Measurements from ENCODE around the gene PLVAP. TPM values are rescaled to one million over a fixed set of nuclear protein-coding genes. Genes with fewer than 3 reads are reported as not detected.

Gene PLVAP
- total RNA-seq, 1 experiment from 2014 or later, result not detected

DNA sequence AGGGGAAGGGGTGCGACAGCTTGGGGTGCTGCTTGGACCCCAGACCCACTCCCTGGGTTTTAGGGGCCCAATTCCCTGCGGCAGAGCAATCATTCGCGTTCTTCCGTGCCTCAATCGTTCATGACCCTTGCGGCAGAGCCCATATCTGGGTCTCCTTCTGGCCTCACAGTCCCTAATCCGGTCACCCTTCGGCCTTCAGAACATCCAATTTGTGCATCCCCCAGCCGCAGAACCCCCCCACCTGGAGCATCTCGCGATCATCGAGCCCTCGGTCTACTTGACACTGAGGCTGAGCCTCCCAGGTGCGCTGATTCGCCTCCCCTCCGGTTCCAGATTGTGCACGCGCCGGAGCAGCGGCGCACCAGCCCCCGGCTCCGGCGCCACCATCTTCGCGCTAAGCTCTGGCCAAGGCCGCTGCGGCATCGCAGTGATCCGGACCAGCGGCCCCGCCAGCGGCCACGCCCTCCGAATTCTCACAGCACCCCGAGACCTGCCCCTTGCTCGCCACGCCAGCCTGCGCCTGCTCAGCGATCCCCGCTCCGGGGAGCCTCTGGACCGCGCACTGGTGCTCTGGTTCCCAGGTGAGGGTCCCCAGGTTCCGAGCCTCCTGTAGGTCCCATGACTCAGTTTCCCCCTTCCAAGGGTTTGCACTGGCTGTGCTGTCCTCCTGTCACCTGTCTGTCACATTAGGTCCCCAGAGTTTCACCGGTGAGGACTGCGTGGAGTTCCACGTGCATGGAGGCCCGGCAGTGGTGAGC, 39.3 kb downstream of the PLVAP start:
- peaks cover 8% of the 10 kb centered on the region; the same call in 1 of the 2 replicates for H3K36me3 ChIP-seq
- no peaks in the 10 kb centered on the region for H3K27me3 ChIP-seq
- DNase-seq, result no peak
- peaks cover 4% of the 10 kb centered on the region; the same call in 1 of the 2 replicates for H3K4me1 ChIP-seq
- no peak overlapping the region; the same call in 1 of the 2 replicates for H3K27ac ChIP-seq
- H3K9me3 ChIP-seq (replicated peaks), result no peaks in the 10 kb centered on the region
- peak overlapping the region; percentile 77 for H3K4me3 ChIP-seq

- H3K27ac ChIP-seq, result peak within 1 kb of the TSS; percentile 47
- peaks cover 8% of the 10 kb centered on the region; the same call in 1 of the 2 replicates for H3K36me3 ChIP-seq
- no peaks in the 10 kb centered on the region for H3K9me3 ChIP-seq (replicated peaks)
- no peaks in the 10 kb centered on the region for H3K27me3 ChIP-seq
- peak within 1 kb of the TSS; percentile 77 for H3K4me3 ChIP-seq
- H3K4me1 ChIP-seq, result peaks cover 4% of the 10 kb centered on the region; the same call in 1 of the 2 replicates
- DNase-seq, result peak; percentile 99
These were observed 40.1 kb downstream of the PLVAP start, which contains the start of gene GTPBP3 for GRCh38 chr19:17336872-17337674. TSS of gene GTPBP3 (plus strand) at chr19:17337553. CDS start at chr19:17337612, 59 bp downstream.

DNA sequence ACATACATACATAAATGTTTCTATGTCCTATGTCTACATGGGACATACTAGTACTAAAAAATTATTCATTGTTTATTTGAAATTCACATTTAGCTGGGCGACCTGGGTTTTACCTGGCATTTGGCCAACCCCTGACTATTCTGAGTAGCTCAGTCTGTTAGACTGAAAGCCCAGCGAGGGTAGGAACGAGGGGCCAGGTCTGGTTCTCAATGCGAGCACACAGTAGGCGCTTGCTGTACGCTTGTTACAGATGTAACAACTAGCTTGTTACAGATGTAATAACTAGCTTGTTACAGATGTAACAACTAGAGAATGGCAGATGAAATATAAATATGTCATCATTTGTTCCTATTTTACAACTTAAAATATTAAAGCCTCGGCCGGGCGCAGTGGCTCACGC, 41.6 kb downstream of the PLVAP start:
- DNase-seq, result no peak
- Histone ChIP-seq H3K27me3 (no peaks in the 10 kb centered on the region), H3K36me3 (no peaks in the 10 kb centered on the region), H3K9me3 (replicated peaks) (no peaks in the 10 kb centered on the region), H3K27ac (no peak overlapping the region), H3K4me3 (no peak overlapping the region), H3K4me1 (peaks cover 4% of the 10 kb centered on the region; the same call in 1 of the 2 replicates)

DNA sequence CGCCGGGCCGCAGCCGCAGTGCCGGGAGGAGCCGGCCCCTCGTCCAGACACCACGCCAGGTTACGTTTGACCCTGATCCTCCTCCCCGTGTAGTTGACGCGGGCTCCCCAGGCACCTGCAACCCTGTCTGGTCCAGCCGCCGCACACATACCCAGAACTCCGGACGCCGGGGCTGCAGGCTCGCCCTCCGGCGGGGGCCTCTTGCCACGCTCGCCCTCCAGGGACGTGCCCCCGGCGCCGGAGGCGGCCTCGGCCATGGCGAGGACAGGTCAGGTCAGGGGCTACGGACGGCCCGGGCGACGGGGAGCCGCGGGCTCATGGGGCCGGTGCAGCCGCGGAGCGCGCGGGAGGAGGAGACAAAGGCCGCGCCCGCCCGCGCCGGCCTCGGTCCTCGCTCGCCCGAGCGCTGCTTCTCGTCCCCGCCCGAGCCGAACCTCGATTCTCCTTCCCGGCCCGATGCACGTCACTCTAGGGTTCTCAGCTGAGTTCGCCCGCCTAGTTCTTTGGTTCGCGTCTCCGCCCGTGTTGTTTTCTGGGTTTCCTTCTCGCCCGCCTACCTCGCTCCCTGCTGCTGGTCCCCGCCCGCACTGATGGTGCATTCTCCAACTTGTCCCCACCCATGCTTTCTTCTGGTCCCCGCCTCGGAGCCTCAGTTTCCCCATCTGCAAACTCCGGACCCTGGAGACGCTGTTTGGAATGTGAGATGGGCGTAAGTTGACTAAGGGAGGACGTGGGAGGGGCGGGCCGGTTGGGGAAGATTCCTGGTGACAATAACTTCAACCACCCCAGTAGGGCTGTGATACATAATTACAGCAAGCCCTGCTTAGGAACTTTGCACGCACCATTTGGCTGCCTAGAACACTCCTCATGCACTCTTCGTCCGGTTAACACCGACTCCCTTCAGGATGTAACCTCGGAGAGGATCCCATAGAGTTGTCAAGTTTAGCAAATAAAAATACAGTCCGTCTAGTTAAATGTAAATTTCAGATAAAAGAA, 42.4 kb downstream of the PLVAP start, which contains the start of gene ANO8:
Gene ANO8 (minus strand): TSS at position 442 of the 996 bp plus-strand sequence. CDS start 185 bp downstream, at position 257.
- Histone ChIP-seq H3K9me3 (replicated peaks) (no peaks in the 10 kb centered on the region), H3K4me3 (peak within 1 kb of the TSS; percentile 70), H3K27ac (no peak within 1 kb of the TSS), H3K27me3 (no peaks in the 10 kb centered on the region), H3K4me1 (peaks cover 4% of the 10 kb centered on the region; the same call in 1 of the 2 replicates), H3K36me3 (no peaks in the 10 kb centered on the region)
- DNase-seq, result peak; percentile 99

DNA sequence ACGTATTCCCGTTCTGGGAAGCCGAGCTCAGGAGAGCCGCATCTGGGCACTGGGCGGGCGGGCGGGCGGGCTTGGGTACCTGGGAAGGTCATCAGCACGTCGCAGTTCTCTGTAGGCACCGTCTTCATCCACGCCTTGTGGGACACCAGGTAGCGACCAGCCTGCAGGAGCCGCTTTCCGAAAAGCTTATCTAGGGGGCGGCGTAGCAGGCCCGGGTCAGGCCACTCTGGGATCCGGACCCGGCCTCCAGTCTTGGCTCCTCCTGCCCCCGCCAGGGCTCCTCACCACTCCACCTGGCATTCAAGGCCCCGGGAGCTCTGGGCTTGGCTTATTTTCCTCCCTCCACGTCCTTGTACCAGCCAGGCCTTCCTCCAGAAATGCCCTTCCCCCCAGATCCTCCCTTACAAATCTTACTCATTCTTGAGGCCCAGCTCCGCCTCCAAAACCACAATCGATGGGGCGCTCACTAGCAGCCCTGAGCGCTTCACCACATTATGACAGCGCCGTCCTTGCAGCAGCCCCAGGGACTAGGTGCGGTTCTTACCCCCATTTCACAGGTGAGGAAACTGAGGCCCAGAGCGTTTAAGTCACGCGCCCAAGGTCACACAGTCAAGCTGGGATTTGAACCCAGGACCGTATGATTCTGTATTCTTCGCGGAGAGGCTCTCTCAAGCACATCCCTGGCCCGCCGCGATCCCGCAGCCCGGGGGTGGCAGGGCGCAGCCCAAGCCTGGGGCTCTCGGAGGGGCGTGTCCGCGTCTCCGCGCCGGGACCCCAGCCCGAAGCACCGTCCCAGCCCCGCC, 43.3 kb downstream of the PLVAP start:
- H3K27me3 ChIP-seq, result no peaks in the 10 kb centered on the region
- H3K4me3 ChIP-seq, result peak overlapping the region; percentile 70
- peaks cover 4% of the 10 kb centered on the region; the same call in 1 of the 2 replicates for H3K4me1 ChIP-seq
- no peak for DNase-seq
- H3K36me3 ChIP-seq, result no peaks in the 10 kb centered on the region
- no peak overlapping the region for H3K27ac ChIP-seq
- H3K9me3 ChIP-seq (replicated peaks), result no peaks in the 10 kb centered on the region

DNA sequence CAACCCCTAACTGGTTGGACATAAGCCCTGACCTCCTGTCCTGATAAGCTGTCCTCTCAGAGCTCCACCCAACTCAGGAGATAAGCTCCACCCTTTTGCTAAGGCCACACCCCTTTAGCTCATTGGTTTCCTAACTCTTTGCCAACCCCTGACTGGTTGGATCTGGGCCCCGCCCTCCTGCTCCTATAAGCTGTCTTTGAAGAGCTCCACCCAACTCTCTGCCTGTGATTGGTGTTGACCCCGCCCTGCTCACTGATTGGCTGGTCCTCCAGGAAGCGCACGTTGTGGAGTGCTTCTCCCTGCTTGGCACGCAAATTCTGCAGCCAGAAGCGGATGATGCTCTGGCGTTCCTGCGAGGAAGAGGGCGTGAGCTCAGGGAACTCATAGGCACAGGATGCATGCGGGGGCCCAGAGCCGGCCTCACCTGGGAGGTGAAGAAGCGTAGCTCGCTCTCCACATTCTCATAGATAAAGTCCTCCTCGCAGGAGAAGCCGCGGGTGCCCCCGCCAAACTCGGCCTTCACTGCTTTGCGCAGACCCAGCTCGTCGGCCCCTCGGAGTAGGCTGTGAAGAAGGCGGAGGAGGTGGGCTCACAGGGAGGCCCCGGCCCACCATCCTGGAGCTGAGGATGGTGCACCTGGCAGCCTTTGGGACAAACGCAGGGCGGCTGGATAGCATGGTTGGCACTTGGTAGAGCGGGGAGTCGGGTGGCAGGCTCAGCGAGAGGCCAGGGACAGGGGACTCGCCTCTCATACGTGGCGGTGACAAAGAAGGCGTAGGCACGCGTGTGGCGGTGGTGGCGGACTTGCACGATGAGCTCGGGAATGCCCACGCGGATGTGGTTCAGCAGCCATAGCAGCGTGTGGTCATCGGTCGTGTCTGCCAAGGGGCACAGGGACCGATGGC, 44.2 kb downstream of the PLVAP start:
- DNase-seq, result peak; percentile 75 to 83
- no peaks in the 10 kb centered on the region for H3K9me3 ChIP-seq (replicated peaks)
- no peak overlapping the region for H3K27ac ChIP-seq
- H3K4me3 ChIP-seq, result no peak overlapping the region
- H3K27me3 ChIP-seq, result no peaks in the 10 kb centered on the region
- H3K36me3 ChIP-seq, result no peaks in the 10 kb centered on the region
- H3K4me1 ChIP-seq, result peaks cover 2% of the 10 kb centered on the region; the same call in 1 of the 2 replicates

- Histone ChIP-seq H3K4me1 (peaks cover 2% of the 10 kb centered on the region; the same call in 1 of the 2 replicates), H3K4me3 (no peak overlapping the region), H3K9me3 (replicated peaks) (no peaks in the 10 kb centered on the region), H3K36me3 (no peaks in the 10 kb centered on the region), H3K27ac (no peak overlapping the region), H3K27me3 (no peaks in the 10 kb centered on the region)
- DNase-seq, result no peak
These were observed 44.8 kb downstream of the PLVAP start for GRCh38 chr19:17332360-17332676.

GRCh38 chr19:17331045-17331558, 46.0 kb downstream of the PLVAP start:
- Histone ChIP-seq H3K4me1 (peaks cover 2% of the 10 kb centered on the region; the same call in 1 of the 2 replicates), H3K36me3 (no peaks in the 10 kb centered on the region), H3K27ac (no peak overlapping the region), H3K4me3 (no peak overlapping the region), H3K27me3 (no peaks in the 10 kb centered on the region), H3K9me3 (replicated peaks) (no peaks in the 10 kb centered on the region)
- DNase-seq, result no peak

GRCh38 chr19:17330262-17331044, 46.7 kb downstream of the PLVAP start:
- H3K9me3 ChIP-seq (replicated peaks), result no peaks in the 10 kb centered on the region
- no peak overlapping the region for H3K4me3 ChIP-seq
- H3K27me3 ChIP-seq, result no peaks in the 10 kb centered on the region
- no peaks in the 10 kb centered on the region for H3K36me3 ChIP-seq
- no peak overlapping the region for H3K27ac ChIP-seq
- DNase-seq, result no peak
- H3K4me1 ChIP-seq, result peaks cover 2% of the 10 kb centered on the region; the same call in 1 of the 2 replicates

GRCh38 chr19:17329366-17330261, 47.5 kb downstream of the PLVAP start:
- Histone ChIP-seq H3K9me3 (replicated peaks) (no peaks in the 10 kb centered on the region), H3K27ac (no peak overlapping the region), H3K4me3 (no peak overlapping the region), H3K36me3 (no peaks in the 10 kb centered on the region), H3K27me3 (no peaks in the 10 kb centered on the region), H3K4me1 (peaks cover 2% of the 10 kb centered on the region; the same call in 1 of the 2 replicates)
- no peak for DNase-seq

All from SJCRH30 (cell line).